ENCODE data around the gene CHI3L1. TPM values are rescaled to one million over a fixed set of nuclear protein-coding genes. Genes with fewer than 3 reads are reported as not detected.
"Not testable (repeated sequence)": the region's sequence is repeated elsewhere in the genome, so short reads cannot be mapped to it uniquely, and the experiment has no call there.

CHI3L1 gene
- total RNA-seq, 1 experiment from 2014 or later = not detected

DNA sequence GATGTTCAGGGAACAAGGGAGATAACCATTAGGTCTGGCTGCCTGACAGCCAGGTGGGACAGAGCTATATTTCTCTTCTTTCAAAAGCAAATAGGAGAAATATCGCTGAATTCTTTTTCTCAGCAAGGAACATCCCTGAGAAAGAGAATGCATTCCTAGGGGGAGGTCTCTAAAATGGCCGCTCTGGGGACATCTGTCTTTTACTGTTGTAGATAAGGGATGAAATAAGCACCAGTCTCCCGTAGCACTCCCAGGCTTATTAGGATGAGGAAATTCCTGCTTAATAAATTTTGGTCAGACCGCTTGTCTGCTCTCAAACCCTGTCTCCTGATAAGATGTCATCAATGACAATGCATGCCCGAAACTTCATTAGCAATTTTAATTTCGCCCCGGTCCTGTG lies 48.4 kb upstream of the CHI3L1 start:
- CTCF ChIA-PET; intact Hi-C loops (cut with micrococcal nuclease); DNase-seq (ENCODE audit: low read depth, low spot score); RAD21 ChIA-PET (ENCODE audit: low non-redundant PET in 1 of 2, low total read pairs in 2 of 2, uncharacterized antibody in 2 of 2, unreplicated experiment in 2 of 2); H3K36me3 ChIP-seq (ENCODE audit: control insufficient read depth in 1 of 2, insufficient read depth in 2 of 2, low read length in 2 of 2); POLR2A ChIA-PET; H3K4me1 ChIP-seq (ENCODE audit: control insufficient read depth in 1 of 2, insufficient read depth in 2 of 2, low read length in 2 of 2); H3K9me3 ChIP-seq (ENCODE audit: control insufficient read depth in 1 of 2, insufficient read depth in 1 of 2, low read depth in 1 of 2, low read length in 2 of 2); H3K4me2 ChIP-seq (ENCODE audit: low read length); BruUV-seq (replicated peaks); H3K9me2 ChIP-seq (ENCODE audit: insufficient read depth); H3K9ac ChIP-seq (ENCODE audit: low read length); H4K20me1 ChIP-seq (ENCODE audit: insufficient read depth); H3K79me2 ChIP-seq (ENCODE audit: insufficient read depth, low read length); H3K27ac ChIP-seq (ENCODE audit: low read depth, low read length); ATAC-seq; H2AFZ ChIP-seq (ENCODE audit: low read depth, low read length, poor library complexity, severe bottlenecking); H3K4me3 ChIP-seq (replicated peaks in 1 of 2; ENCODE audit: low read depth in 1 of 2, low read length in 2 of 2): not testable (repeated sequence)
- peaks cover 13% of the 10 kb centered on the region; the same call in 1 of the 2 replicates for H3K27me3 ChIP-seq (ENCODE audit: insufficient read depth, low read length)
- 0 out of 2 replicates have a peak, but pooled peaks have one; percentile 49 for TF ChIP-seq CBX3 (IDR thresholded peaks at IDR 0.05; ENCODE audit: low read depth)

DNA sequence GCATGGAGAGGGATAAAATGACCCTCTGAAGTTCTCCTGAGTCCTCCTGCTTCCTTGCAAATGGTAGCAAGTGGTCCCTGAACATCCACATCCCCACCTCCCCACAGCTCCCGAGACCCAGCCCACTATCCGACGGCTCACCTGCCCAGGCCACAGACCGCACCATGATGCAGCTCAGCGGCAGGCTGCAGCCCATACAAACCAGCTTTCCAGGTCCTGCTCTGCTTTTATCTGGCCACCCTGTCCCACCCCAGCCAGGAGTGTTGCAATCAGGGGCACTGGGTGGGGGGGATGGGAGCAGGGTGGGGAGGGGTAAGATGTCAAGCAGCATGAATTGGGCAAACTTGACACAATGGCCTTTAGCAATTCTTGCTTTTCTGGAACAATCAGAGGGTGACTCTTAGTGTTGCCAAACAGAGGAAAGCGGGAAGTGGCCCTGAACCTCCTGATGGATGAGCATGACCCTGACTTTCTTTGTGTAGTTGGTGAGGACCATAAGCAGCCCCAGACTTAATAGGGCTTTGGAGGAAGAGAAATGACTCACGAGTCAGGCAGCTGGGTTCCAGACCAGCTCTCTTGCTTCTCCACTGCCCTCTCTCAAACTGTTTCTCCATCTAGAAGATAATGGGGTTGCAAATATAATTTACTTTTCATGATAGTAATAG lies 43.1 kb upstream of the CHI3L1 start, which contains the start of gene CHIT1:
Gene CHIT1, minus strand, starts transcription at position 203 of the 665 bp plus-strand sequence. Its CDS starts 37 bp downstream, at position 166.
- H3K79me2 ChIP-seq (ENCODE audit: insufficient read depth, low read length) = no peaks in the 10 kb centered on the region

More for the DNA sequence above, 43.1 kb upstream of the CHI3L1 start, which contains the start of gene CHIT1:
- no peak within 1 kb of the TSS for H3K4me3 ChIP-seq (replicated peaks in 1 of 2; ENCODE audit: low read depth in 1 of 2, low read length in 2 of 2)
- peaks cover 28% of the 10 kb centered on the region; the same call in 1 of the 2 replicates for H3K27me3 ChIP-seq (ENCODE audit: insufficient read depth, low read length)
- H4K20me1 ChIP-seq (ENCODE audit: insufficient read depth) = no peaks in the 10 kb centered on the region
- BruUV-seq (replicated peaks) = no TSS peak
- H3K4me1 ChIP-seq (ENCODE audit: control insufficient read depth in 1 of 2, insufficient read depth in 2 of 2, low read length in 2 of 2) = no peaks in the 10 kb centered on the region
- ChIA-PET POLR2A (no interaction called here), RAD21 (ENCODE audit: low non-redundant PET in 1 of 2, low total read pairs in 2 of 2, uncharacterized antibody in 2 of 2, unreplicated experiment in 2 of 2) (no interaction called here), CTCF (no interaction called here)
- H3K9me3 ChIP-seq (ENCODE audit: control insufficient read depth in 1 of 2, insufficient read depth in 1 of 2, low read depth in 1 of 2, low read length in 2 of 2) = no peaks in the 10 kb centered on the region
- H2AFZ ChIP-seq (ENCODE audit: low read depth, low read length, poor library complexity, severe bottlenecking) = no peak within 1 kb of the TSS
- no peak for TF ChIP-seq EGR1 (IDR thresholded peaks at IDR 0.05; ENCODE audit: low read depth)
- no peak for TF ChIP-seq POLR2AphosphoS5 (IDR thresholded peaks at IDR 0.05; ENCODE audit: low read depth, low read length)
- no peak within 1 kb of the TSS for H3K27ac ChIP-seq (ENCODE audit: low read depth, low read length)
- H3K36me3 ChIP-seq (ENCODE audit: control insufficient read depth in 1 of 2, insufficient read depth in 2 of 2, low read length in 2 of 2) = no peaks in the 10 kb centered on the region
- intact Hi-C loops (cut with micrococcal nuclease) = no loop called here
- no peaks in the 10 kb centered on the region for H3K9me2 ChIP-seq (ENCODE audit: insufficient read depth)
- no peak within 1 kb of the TSS for H3K9ac ChIP-seq (ENCODE audit: low read length)
- ATAC-seq (no peak), DNase-seq (ENCODE audit: low read depth, low spot score) (no peak)
- no peak within 1 kb of the TSS for H3K4me2 ChIP-seq (ENCODE audit: low read length)
